Spleen (tissue), 7 donors: ENCODE data around the gene DMAC2L.

Source experiments
- CTCF ChIP-seq, 11 experiments: fragments of 200-600 bp in 7 of 11; fragments of 450-650 bp in 4 of 11; sonication (generic) in 4 of 11; IDR thresholded peaks in 8 of 11; conservative IDR thresholded peaks in 3 of 11; 1 replicate in 7 of 11; 2 replicates in 4 of 11; pipeline versions ENCODE4 v1.4.0 to v1.8.0; 2016 to 2021; ENCODE audit warnings: antibody characterized with exemption in 11 of 11, inconsistent platforms in 4 of 11, mild to moderate bottlenecking in 1 of 11
- POLR2A ChIP-seq, 3 donors: fragments of 450-650 bp; IDR thresholded peaks; one replicate each; pipeline ENCODE4 v1.5.1; 2017; ENCODE audit warnings: antibody characterized with exemption in 3 of 3, mild to moderate bottlenecking in 1 of 3
- POLR2AphosphoS5 ChIP-seq, 3 donors: sonication (generic); formaldehyde crosslinking; IDR thresholded peaks; one replicate each; pipeline ENCODE4 v1.5.1; 2017; ENCODE audit warnings: antibody characterized with exemption in 3 of 3
- donor health status: DM: no; HTN: no; CAD: no; lungs with moderate emphysema.
- donor health status: DM: no; HTN: no; CAD: no.
- donor health status: DM: no; HTN: no; CAD: no.

DNA sequence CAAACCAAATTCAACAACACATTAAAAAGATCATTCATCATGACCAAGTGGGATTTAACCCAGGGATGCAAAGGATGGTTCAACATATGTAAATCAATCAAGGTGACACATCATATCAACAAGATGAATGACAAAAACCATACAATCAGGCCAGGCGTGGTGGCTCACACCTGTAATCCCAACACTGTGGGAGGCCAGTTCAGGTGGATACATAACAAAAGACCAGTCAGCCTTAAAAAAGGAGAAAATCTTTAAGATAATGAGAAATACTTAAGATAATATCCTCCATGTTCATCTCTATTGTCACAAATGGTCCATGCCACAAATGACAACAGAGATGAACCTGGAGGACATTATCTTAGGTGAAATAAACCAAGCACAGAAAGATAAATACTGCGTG lies 12.5 kb upstream of the DMAC2L start:
- no peak for TF ChIP-seq CTCF (IDR thresholded peaks at IDR 0.05 in 8 of 11, conservative IDR thresholded peaks at IDR 0.05 in 3 of 11)
- no peak for TF ChIP-seq POLR2AphosphoS5 (IDR thresholded peaks at IDR 0.05)
- no peak for TF ChIP-seq POLR2A (IDR thresholded peaks at IDR 0.05)
